DND-41 (cell line): ENCODE data around the gene RTP2.

Source experiments
- ATAC-seq: fragments of 200-7000 bp; cut with Tn5 transposase; 3 replicates; pipeline ENCODE4 v1.9.1; 2021; ENCODE audit warnings: low read depth; ENCODE audit not compliant: insufficient read depth
- DNase-seq: peaks from one replicate; pipeline ENCODE4 v3.0.0-alpha.2; 2020
- H2AFZ ChIP-seq: 2 replicates; pipeline ENCODE4 v1.6.0; 2012; ENCODE audit warnings: low read depth, low read length
- H3K27ac ChIP-seq: 2 replicates; pipeline ENCODE4 v1.5.1; 2012; ENCODE audit warnings: low read length, inconsistent platforms
- H3K27me3 ChIP-seq: fragments of 200-600 bp; sonication (generic); 2 replicates; pipeline ENCODE4 v1.6.0; 2012; ENCODE audit warnings: low read length, mild to moderate bottlenecking, inconsistent platforms; ENCODE audit not compliant: insufficient read depth, poor library complexity
- H3K36me3 ChIP-seq: 2 replicates; pipeline ENCODE4 v1.5.1; 2012; ENCODE audit warnings: low read length, inconsistent platforms; ENCODE audit not compliant: insufficient read depth
- H3K4me1 ChIP-seq: 2 replicates; pipeline ENCODE4 v1.5.1; 2012; ENCODE audit warnings: mild to moderate bottlenecking, low read length; ENCODE audit not compliant: insufficient read depth
- H3K4me2 ChIP-seq: 2 replicates; pipeline ENCODE4 v1.6.0; 2012; ENCODE audit warnings: mild to moderate bottlenecking, moderate library complexity, low read length, inconsistent platforms; ENCODE audit not compliant: insufficient read depth
- H3K4me3 ChIP-seq, 2 experiments: fragments of 200-600 bp in 1 of 2; shearing (Covaris generic) in 1 of 2; 2 replicates each; pipeline ENCODE4 v1.5.1; 2012 to 2016; ENCODE audit warnings: inconsistent platforms in 2 of 2, low read length in 2 of 2, mild to moderate bottlenecking in 2 of 2, low read depth in 1 of 2, moderate library complexity in 1 of 2
- H3K79me2 ChIP-seq: 2 replicates; pipeline ENCODE4 v1.6.0; 2012; ENCODE audit warnings: low read length, inconsistent platforms; ENCODE audit not compliant: insufficient read depth
- H3K9ac ChIP-seq: 2 replicates; pipeline ENCODE4 v1.6.0; 2012; ENCODE audit warnings: low read depth, mild to moderate bottlenecking, inconsistent platforms, low read length, moderate library complexity
- H3K9me3 ChIP-seq: 2 replicates; pipeline ENCODE4 v1.5.1; 2012; ENCODE audit warnings: low read length, moderate library complexity, mild to moderate bottlenecking, inconsistent platforms; ENCODE audit not compliant: insufficient read depth, severe bottlenecking
- H4K20me1 ChIP-seq: 2 replicates; pipeline ENCODE4 v1.6.0; 2012; ENCODE audit warnings: low read length; ENCODE audit not compliant: insufficient read depth
- EZH2 ChIP-seq: IDR thresholded peaks from 3 replicates; pipeline ENCODE4 v1.6.1; 2012; ENCODE audit warnings: borderline replicate concordance, low read depth, mild to moderate bottlenecking, moderate library complexity, low read length, inconsistent platforms; ENCODE audit not compliant: severe bottlenecking
- TF ChIP-seq, protein P1 (sequence below): IDR thresholded peaks from 2 replicates; pipeline ENCODE4 v1.5.1; 2012; ENCODE audit warnings: borderline replicate concordance, low read length, moderate library complexity, mild to moderate bottlenecking; ENCODE audit not compliant: poor library complexity, severe bottlenecking; ENCODE audit errors: extremely low read depth

The RTP2 gene

GRCh38 chr3:187736418-187736871 lies 34.1 kb upstream of the RTP2 start:
- DNase-seq = no peak
- H4K20me1 ChIP-seq = no peaks in the 10 kb centered on the region
- H2AFZ ChIP-seq = no peak overlapping the region
- ATAC-seq = no peak
- no peaks in the 10 kb centered on the region for H3K9me3 ChIP-seq
- no peak overlapping the region for H3K4me2 ChIP-seq
- H3K9ac ChIP-seq = no peak overlapping the region
- peaks cover 42% of the 10 kb centered on the region for H3K4me1 ChIP-seq
- H3K27ac ChIP-seq = no peak overlapping the region
- no peak for TF ChIP-seq EZH2
- TF ChIP-seq, protein P1, sequence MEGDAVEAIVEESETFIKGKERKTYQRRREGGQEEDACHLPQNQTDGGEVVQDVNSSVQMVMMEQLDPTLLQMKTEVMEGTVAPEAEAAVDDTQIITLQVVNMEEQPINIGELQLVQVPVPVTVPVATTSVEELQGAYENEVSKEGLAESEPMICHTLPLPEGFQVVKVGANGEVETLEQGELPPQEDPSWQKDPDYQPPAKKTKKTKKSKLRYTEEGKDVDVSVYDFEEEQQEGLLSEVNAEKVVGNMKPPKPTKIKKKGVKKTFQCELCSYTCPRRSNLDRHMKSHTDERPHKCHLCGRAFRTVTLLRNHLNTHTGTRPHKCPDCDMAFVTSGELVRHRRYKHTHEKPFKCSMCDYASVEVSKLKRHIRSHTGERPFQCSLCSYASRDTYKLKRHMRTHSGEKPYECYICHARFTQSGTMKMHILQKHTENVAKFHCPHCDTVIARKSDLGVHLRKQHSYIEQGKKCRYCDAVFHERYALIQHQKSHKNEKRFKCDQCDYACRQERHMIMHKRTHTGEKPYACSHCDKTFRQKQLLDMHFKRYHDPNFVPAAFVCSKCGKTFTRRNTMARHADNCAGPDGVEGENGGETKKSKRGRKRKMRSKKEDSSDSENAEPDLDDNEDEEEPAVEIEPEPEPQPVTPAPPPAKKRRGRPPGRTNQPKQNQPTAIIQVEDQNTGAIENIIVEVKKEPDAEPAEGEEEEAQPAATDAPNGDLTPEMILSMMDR = no peak
- no peaks in the 10 kb centered on the region for H3K27me3 ChIP-seq
- H3K4me3 ChIP-seq = no peak overlapping the region
- H3K79me2 ChIP-seq = peaks cover 11% of the 10 kb centered on the region
- peaks cover 9% of the 10 kb centered on the region for H3K36me3 ChIP-seq

GRCh38 chr3:187735837-187736236 lies 33.5 kb upstream of the RTP2 start:
- no peak overlapping the region for H2AFZ ChIP-seq
- H3K36me3 ChIP-seq = peaks cover 11% of the 10 kb centered on the region
- H3K27ac ChIP-seq = no peak overlapping the region
- peaks cover 6% of the 10 kb centered on the region; the same call in 1 of the 2 replicates for H3K79me2 ChIP-seq
- H3K4me1 ChIP-seq = peaks cover 37% of the 10 kb centered on the region
- ATAC-seq (no peak), DNase-seq (no peak)
- no peak overlapping the region for H3K9ac ChIP-seq
- H3K27me3 ChIP-seq = no peaks in the 10 kb centered on the region
- H3K4me2 ChIP-seq = no peak overlapping the region
- H4K20me1 ChIP-seq = no peaks in the 10 kb centered on the region
- no peaks in the 10 kb centered on the region for H3K9me3 ChIP-seq
- no peak for TF ChIP-seq EZH2
- H3K4me3 ChIP-seq = no peak overlapping the region

DNA sequence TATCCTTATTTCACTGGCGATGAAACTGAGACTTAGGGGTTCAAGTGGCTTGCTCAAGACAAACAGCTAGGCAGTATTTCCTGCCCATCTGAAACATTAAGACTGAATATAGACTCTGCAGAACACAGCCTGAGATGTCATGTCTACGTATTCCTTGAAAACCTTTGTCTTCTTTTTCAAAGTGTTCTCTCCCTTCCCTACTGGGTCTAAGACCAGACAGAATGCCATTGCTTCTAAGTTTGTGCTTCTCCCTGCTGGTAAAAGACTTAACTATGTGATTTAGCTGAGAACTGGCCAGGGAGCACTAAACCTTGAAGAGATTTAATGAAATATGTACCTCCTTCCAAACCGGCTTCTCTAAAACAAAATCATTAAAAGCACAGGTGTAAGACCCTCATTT lies 33.0 kb upstream of the RTP2 start:
- Histone ChIP-seq H4K20me1 (no peaks in the 10 kb centered on the region), H3K4me1 (peaks cover 33% of the 10 kb centered on the region), H2AFZ (no peak overlapping the region), H3K79me2 (peaks cover 6% of the 10 kb centered on the region; the same call in 1 of the 2 replicates), H3K9me3 (no peaks in the 10 kb centered on the region), H3K4me3 (no peak overlapping the region), H3K27me3 (no peaks in the 10 kb centered on the region), H3K36me3 (peaks cover 15% of the 10 kb centered on the region), H3K27ac (no peak overlapping the region), H3K9ac (no peak overlapping the region), H3K4me2 (no peak overlapping the region)
- DNase-seq (no peak), ATAC-seq (no peak)
- TF ChIP-seq EZH2 = no peak
- TF ChIP-seq, protein P1 = no peak

GRCh38 chr3:187734841-187735240 lies 32.5 kb upstream of the RTP2 start:
- H3K79me2 ChIP-seq = peaks cover 6% of the 10 kb centered on the region; the same call in 1 of the 2 replicates
- peaks cover 19% of the 10 kb centered on the region for H3K36me3 ChIP-seq
- H2AFZ ChIP-seq = no peak overlapping the region
- no peaks in the 10 kb centered on the region for H3K9me3 ChIP-seq
- no peaks in the 10 kb centered on the region for H3K27me3 ChIP-seq
- no peak for DNase-seq
- TF ChIP-seq, protein P1 = no peak
- TF ChIP-seq EZH2 = no peak
- H4K20me1 ChIP-seq = no peaks in the 10 kb centered on the region
- H3K4me1 ChIP-seq = peaks cover 27% of the 10 kb centered on the region
- ATAC-seq = no peak
- H3K27ac ChIP-seq = no peak overlapping the region
- H3K9ac ChIP-seq = no peak overlapping the region
- H3K4me3 ChIP-seq = no peak overlapping the region
- H3K4me2 ChIP-seq = no peak overlapping the region
